Stimulated activated CD8-positive, alpha-beta memory T cell treated with anti-CD3 and anti-CD28 coated beads, Interleukin-4, amount 100 ng/mL, for 24 hours (primary cell): Measurements from ENCODE around the gene DVL1.

ENCODE experiments used
- DNase-seq: peaks from one replicate; pipeline ENCODE4 v3.0.0-alpha.2; 2020; ENCODE audit warnings: low read depth

DVL1 gene

GRCh38 chr1:1340185-1340584 lies 9.0 kb downstream of the DVL1 start:
- no peak for DNase-seq

- DNase-seq, result no peak
Measured at GRCh38 chr1:1338278-1338677, 10.9 kb downstream of the DVL1 start.

- DNase-seq, result peak; percentile 26
Measured at GRCh38 chr1:1337793-1338147, 11.4 kb downstream of the DVL1 start.

GRCh38 chr1:1336931-1337792 lies 12.1 kb downstream of the DVL1 start:
- DNase-seq, result no peak

- no peak for DNase-seq
Measured at GRCh38 chr1:1336446-1336845, 12.8 kb downstream of the DVL1 start.

GRCh38 chr1:1335792-1336248 lies 13.4 kb downstream of the DVL1 start:
- no peak for DNase-seq

GRCh38 chr1:1335283-1335682 lies 13.9 kb downstream of the DVL1 start:
- no peak for DNase-seq

- DNase-seq, result no peak
Measured at GRCh38 chr1:1334835-1335234, 14.4 kb downstream of the DVL1 start.

GRCh38 chr1:1333551-1334241 lies 15.5 kb downstream of the DVL1 start:
- DNase-seq, result no peak

- no peak for DNase-seq
Measured at GRCh38 chr1:1332774-1333480, 16.3 kb downstream of the DVL1 start.

- no peak for DNase-seq
Measured at GRCh38 chr1:1332031-1332755, 17.0 kb downstream of the DVL1 start.

- no peak for DNase-seq
Measured at GRCh38 chr1:1331068-1331965, 17.9 kb downstream of the DVL1 start, which contains the start of gene TAS1R3. TAS1R3 (plus strand) TSS chr1:1331280; CDS start chr1:1331346, 66 bp downstream.

- no peak for DNase-seq
Measured at GRCh38 chr1:1330366-1331067, 18.7 kb downstream of the DVL1 start.

- DNase-seq, result no peak
Measured at GRCh38 chr1:1329304-1330210, 19.7 kb downstream of the DVL1 start.

- DNase-seq, result no peak
Measured at GRCh38 chr1:1328254-1328653, 21.0 kb downstream of the DVL1 start.

- no peak for DNase-seq
Measured at GRCh38 chr1:1327291-1327690, 21.9 kb downstream of the DVL1 start.

- DNase-seq, result no peak
Measured at GRCh38 chr1:1326075-1326605, 23.1 kb downstream of the DVL1 start.

GRCh38 chr1:1325288-1326074 lies 23.7 kb downstream of the DVL1 start:
- DNase-seq, result no peak
